Fibroblast of villous mesenchyme (primary cell): ENCODE data around the gene ZFP91. TPM values are rescaled to one million over a fixed set of nuclear protein-coding genes. Genes with fewer than 3 reads are reported as not detected.

Experiments used
- DNase-seq: peaks from one replicate; pipeline ENCODE4 v3.0.0-alpha.2; 2010; ENCODE audit warnings: low read depth
- H3K4me3 ChIP-seq: 2 replicates; pipeline ENCODE4 v1.5.1; 2011; ENCODE audit warnings: low read depth, mild to moderate bottlenecking, low read length
- CTCF ChIP-seq: IDR thresholded peaks from 2 replicates; pipeline ENCODE4 v1.5.1; 2012; ENCODE audit warnings: low read depth, mild to moderate bottlenecking, low read length; ENCODE audit not compliant: insufficient read depth
- total RNA-seq: library from RNA; depleted of rRNA; stranded (reverse); fragments of >200 nt; gene quantifications from 2 replicates; pipeline ENCODE4 v1.2.3, GENCODE V29; 2012

ZFP91 gene
- total RNA-seq, 1 donor: 68.7 TPM

- H3K4me3 ChIP-seq: no peak overlapping the region
- TF ChIP-seq CTCF: no peak
- DNase-seq: no peak
These were observed 77.5 kb downstream of the ZFP91 start for GRCh38 chr11:58656348-58656747.

- H3K4me3 ChIP-seq: no peak overlapping the region
- no peak for TF ChIP-seq CTCF
- DNase-seq: peak; percentile 23
These were observed 79.8 kb downstream of the ZFP91 start for GRCh38 chr11:58658623-58659022.

- DNase-seq: no peak
- no peak overlapping the region for H3K4me3 ChIP-seq
- no peak for TF ChIP-seq CTCF
These were observed 80.5 kb downstream of the ZFP91 start for GRCh38 chr11:58659404-58659803.

- no peak for DNase-seq
- no peak for TF ChIP-seq CTCF
- H3K4me3 ChIP-seq: no peak overlapping the region
These were observed 81.2 kb downstream of the ZFP91 start for GRCh38 chr11:58659910-58660570.

Other genes starting within 250 kb of the ZFP91 start
- gene OR5B17, start 220.0 kb upstream of the ZFP91 start, total RNA-seq: not detected in 2 replicates
- not detected in 2 replicates for gene OR5B3, start 172.2 kb upstream of the ZFP91 start, total RNA-seq
- not detected in 2 replicates for gene OR5B2, start 150.9 kb upstream of the ZFP91 start, total RNA-seq
- gene OR5B12, start 136.8 kb upstream of the ZFP91 start, total RNA-seq: not detected in 2 replicates
- under 0.01 TPM in 1 of 2 replicates, not detected in the other for gene OR5B21, start 71.0 kb upstream of the ZFP91 start, total RNA-seq
- gene LPXN, start 3.2 kb upstream of the ZFP91 start, total RNA-seq: 3.5 and 13.9 TPM in 2 replicates
- 2.2 and 2.9 TPM in 2 replicates for gene CNTF, start 43.6 kb downstream of the ZFP91 start, total RNA-seq
- not detected in 2 replicates for gene GLYAT, start 152.9 kb downstream of the ZFP91 start, total RNA-seq